Right atrium auricular region (tissue), 2 donors: ENCODE results near the gene MAGI1. TPM values are rescaled to one million over a fixed set of nuclear protein-coding genes. Genes with fewer than 3 reads are reported as not detected.

Experiments
- DNase-seq: peaks from one replicate; pipeline ENCODE4 v3.0.0-alpha.2; 2019; ENCODE audit warnings: low spot score
- H3K27ac ChIP-seq, 2 donors: fragments of 200-600 bp; sonication (generic); 1 replicate in 1 of 2; 2 replicates in 1 of 2; pipeline ENCODE4 v1.5.1; 2016 to 2019
- H3K27me3 ChIP-seq, 2 donors: fragments of 200-600 bp; sonication (generic); one replicate each; pipeline versions ENCODE4 v1.5.1 to v1.6.0; 2017 to 2019
- H3K36me3 ChIP-seq: fragments of 200-600 bp; sonication (generic); one replicate; pipeline ENCODE4 v1.5.1; 2016
- H3K4me1 ChIP-seq, 2 donors: fragments of 200-600 bp; sonication (generic); one replicate each; pipeline versions ENCODE4 v1.5.1 to v1.6.0; 2017 to 2019
- H3K4me3 ChIP-seq, 2 donors: fragments of 200-600 bp; sonication (generic); 1 replicate in 1 of 2; 2 replicates in 1 of 2; pipeline ENCODE4 v1.5.1; 2017 to 2019; ENCODE audit warnings: mild to moderate bottlenecking in 1 of 2, moderate library complexity in 1 of 2
- H3K9me3 ChIP-seq, 2 donors: fragments of 200-600 bp; sonication (generic); one replicate each; pipeline ENCODE4 v1.5.1; 2019
- CTCF ChIP-seq, 2 donors: fragments of 200-600 bp; sonication (generic); IDR thresholded peaks; one replicate each; pipeline ENCODE4 v1.5.1; 2019; ENCODE audit warnings: antibody characterized with exemption in 2 of 2
- total RNA-seq, 2 donors: library from RNA; depleted of rRNA; stranded (reverse); fragments of >200 nt; gene quantifications; one replicate each; pipeline ENCODE4 v1.1.0, GENCODE V29; 2016

MAGI1 gene
- total RNA-seq, 2 donors from 2014 or later, result 28.5 to 34.8 TPM

- no peak for TF ChIP-seq CTCF (IDR thresholded peaks at IDR 0.05)
- H3K27ac ChIP-seq, result no peak overlapping the region
- no peak for DNase-seq
Measured at GRCh38 chr3:65584002-65584401, 454.7 kb downstream of the MAGI1 start.

DNA sequence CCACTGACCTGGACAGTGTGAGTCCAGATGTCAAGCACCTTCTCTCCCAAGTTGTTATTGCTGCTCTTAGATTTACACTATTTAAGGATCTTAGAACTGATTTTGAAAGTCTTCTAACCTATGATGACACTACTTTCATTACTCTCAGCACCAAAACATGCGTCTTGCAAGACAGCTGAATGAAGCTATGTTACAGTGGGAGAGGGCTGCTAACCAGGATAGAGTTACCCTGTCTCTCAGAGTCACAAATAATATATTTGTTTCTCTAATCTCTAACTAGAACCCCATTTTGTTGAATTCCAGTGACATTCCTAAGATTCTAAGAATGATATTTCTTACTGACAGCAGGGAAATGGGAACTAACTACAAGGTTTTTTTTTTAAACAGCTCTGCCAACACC lies 455.5 kb downstream of the MAGI1 start:
- no peak overlapping the region for H3K27ac ChIP-seq
- peaks cover 0 to 4% of the 10 kb centered on the region in 2 donors for H3K4me1 ChIP-seq
- no peaks in the 10 kb centered on the region for H3K27me3 ChIP-seq
- DNase-seq, result no peak
- no peaks in the 10 kb centered on the region for H3K36me3 ChIP-seq
- TF ChIP-seq CTCF (IDR thresholded peaks at IDR 0.05), result no peak
- H3K9me3 ChIP-seq, result no peaks in the 10 kb centered on the region
- H3K4me3 ChIP-seq, result no peak overlapping the region

More at GRCh38 chr3:65584002-65584401, 454.7 kb downstream of the MAGI1 start:
- Histone ChIP-seq H3K4me1 (peaks cover 0 to 4% of the 10 kb centered on the region in 2 donors), H3K4me3 (no peak overlapping the region), H3K27me3 (no peaks in the 10 kb centered on the region), H3K36me3 (no peaks in the 10 kb centered on the region), H3K9me3 (no peaks in the 10 kb centered on the region)

DNA sequence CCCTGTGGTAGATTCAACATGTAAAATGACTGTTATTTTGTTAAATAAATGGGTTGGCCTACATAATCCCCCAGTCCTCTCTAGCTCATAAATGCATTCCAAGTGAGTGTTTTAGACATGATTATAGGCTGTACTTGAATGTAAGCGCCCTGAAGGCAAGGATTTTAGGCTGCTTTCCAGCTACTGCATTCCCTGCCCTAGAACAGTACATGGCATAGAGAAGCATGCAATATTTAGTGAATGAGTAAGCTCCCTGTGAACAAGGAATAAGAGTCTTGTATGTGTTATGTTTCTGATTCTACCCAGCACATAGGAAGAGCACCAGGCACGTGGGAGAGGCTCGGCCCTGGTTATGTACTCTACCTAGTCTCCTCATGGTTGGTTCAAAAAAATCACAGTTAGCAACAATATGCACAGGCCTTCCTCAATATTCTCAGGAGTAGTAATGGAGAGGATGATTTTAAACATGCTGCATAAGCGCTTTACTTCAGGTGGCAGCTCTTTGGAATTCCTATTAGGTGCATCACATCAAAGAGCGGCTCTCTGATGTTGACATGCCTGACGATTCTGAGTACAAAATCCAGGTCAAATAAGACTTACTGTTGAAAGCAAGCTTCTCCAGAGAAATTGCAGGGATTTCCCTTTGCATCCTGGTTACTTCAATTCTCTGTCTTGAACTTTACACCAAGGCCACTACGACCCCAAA lies 456.6 kb downstream of the MAGI1 start:
- Histone ChIP-seq H3K4me1 (peaks cover 0 to 11% of the 10 kb centered on the region in 2 donors), H3K36me3 (no peaks in the 10 kb centered on the region), H3K9me3 (no peaks in the 10 kb centered on the region), H3K4me3 (no peak overlapping the region), H3K27me3 (no peaks in the 10 kb centered on the region), H3K27ac (no peak overlapping the region)
- no peak for TF ChIP-seq CTCF (IDR thresholded peaks at IDR 0.05)
- no peak for DNase-seq

- Histone ChIP-seq H3K27ac (no peak overlapping the region), H3K27me3 (no peaks in the 10 kb centered on the region), H3K36me3 (no peaks in the 10 kb centered on the region), H3K4me3 (no peak overlapping the region), H3K4me1 (peaks cover 0 to 15% of the 10 kb centered on the region in 2 donors), H3K9me3 (no peaks in the 10 kb centered on the region)
- no peak for DNase-seq
- TF ChIP-seq CTCF (IDR thresholded peaks at IDR 0.05), result no peak
Measured at GRCh38 chr3:65581313-65581712, 457.4 kb downstream of the MAGI1 start.

DNA sequence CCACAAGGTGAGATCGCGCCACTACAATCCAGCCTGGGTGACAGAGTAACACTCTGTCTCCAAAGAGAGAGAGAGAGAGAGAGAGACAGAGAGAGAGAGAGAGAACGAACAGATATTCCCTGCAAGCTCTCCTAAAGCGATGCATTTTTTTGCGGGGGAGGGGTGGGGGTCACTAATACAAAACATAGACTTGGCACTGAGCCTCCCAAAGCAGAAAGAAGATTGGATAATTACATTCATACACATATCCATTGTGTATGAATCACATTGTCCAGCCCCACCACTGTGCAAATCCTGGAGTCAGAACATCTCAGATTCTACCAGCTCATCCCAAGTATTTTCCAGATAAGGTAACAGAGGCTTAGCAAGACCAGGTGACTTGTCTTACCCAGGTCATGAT lies 459.9 kb downstream of the MAGI1 start:
- Histone ChIP-seq H3K27ac (no peak overlapping the region), H3K4me3 (no peak overlapping the region), H3K36me3 (no peaks in the 10 kb centered on the region), H3K9me3 (peaks cover 0 to 1% of the 10 kb centered on the region in 2 donors), H3K27me3 (no peaks in the 10 kb centered on the region), H3K4me1 (peaks cover 0 to 15% of the 10 kb centered on the region in 2 donors)
- DNase-seq, result no peak
- no peak for TF ChIP-seq CTCF (IDR thresholded peaks at IDR 0.05)
